ENCODE results near the gene ADAMTSL3.

ADAMTSL3 gene

DNA sequence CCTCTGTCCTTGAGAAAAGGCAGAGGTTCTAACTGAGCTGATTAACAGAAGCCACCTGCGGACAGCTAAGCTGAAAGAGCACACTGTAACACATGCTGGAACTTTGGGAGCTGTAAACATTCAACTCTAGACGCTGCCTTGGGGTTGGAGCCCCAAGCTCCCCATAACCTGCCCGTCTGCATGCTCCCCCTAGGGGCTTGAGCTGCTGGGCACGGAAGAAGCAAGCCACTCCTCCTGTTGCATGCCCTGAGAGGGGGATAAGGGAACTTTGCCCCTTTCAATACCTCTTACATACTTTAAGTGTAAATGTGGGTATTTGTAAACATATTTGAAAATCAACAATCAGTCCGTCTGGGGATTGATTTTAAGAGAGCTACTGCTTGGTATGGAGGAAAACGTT lies 188.4 kb downstream of the ADAMTSL3 start:
- no CpG with 5 or more reads among the region's 6 CpGs for WGBS (ENCODE audit: extremely low coverage, insufficient coverage, low lambda C conversion rate)

DNA sequence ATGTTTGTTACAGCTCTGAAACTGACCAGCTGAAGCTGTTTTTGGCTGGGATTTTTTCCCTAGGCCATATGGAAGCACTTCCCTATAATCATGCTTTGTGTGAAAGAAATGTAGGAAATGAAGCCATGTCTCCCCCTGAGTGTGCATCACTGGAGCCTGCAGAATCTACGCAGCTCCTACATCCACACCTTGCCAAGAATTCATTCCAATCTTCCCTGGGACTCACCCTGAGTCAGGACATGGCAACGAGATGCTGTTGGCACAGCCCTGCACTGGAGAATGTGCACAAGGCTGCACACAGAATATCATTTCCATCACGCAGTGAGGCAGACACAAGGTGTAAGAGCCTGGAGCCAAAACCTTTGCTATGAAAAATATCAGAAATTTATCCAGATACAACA lies 189.5 kb downstream of the ADAMTSL3 start:
- no peak overlapping the region for H4K8ac ChIP-seq (ENCODE audit: low read depth, low read length)
- H3K56ac ChIP-seq (ENCODE audit: low read length): no peak overlapping the region
- H2BK120ac ChIP-seq (ENCODE audit: low read depth, low read length): no peak overlapping the region
- no peak overlapping the region for H2AK5ac ChIP-seq (ENCODE audit: low read length)
- no peak for DNase-seq
- H3K4me2 ChIP-seq (ENCODE audit: low read length): no peak overlapping the region
- H3K4me1 ChIP-seq (ENCODE audit: control insufficient read depth, low read depth, low read length): no peaks in the 10 kb centered on the region
- no peak overlapping the region for H3K4ac ChIP-seq (ENCODE audit: low read depth, low read length)
- no peak overlapping the region for H3K18ac ChIP-seq (ENCODE audit: low read length)
- WGBS (ENCODE audit: extremely low coverage, insufficient coverage, low lambda C conversion rate): no CpG with 5 or more reads among the region's 3 CpGs
- no peak overlapping the region for H3K27ac ChIP-seq (ENCODE audit: low read depth, low read length)
- no peaks in the 10 kb centered on the region for H3K27me3 ChIP-seq (ENCODE audit: insufficient read depth, low read length, poor library complexity)
- no peak overlapping the region for H4K5ac ChIP-seq (ENCODE audit: low read length)
- H3K79me1 ChIP-seq (ENCODE audit: low read length): no peaks in the 10 kb centered on the region
- no peak overlapping the region for H3K4me3 ChIP-seq (ENCODE audit: low read length)
- H3K9ac ChIP-seq (ENCODE audit: low read length): no peak overlapping the region
- H2BK15ac ChIP-seq (replicated peaks; ENCODE audit: low read depth): no peak overlapping the region
- H3K23ac ChIP-seq (ENCODE audit: low read length): no peak overlapping the region
- H3K79me2 ChIP-seq (ENCODE audit: control insufficient read depth, insufficient read depth, low read length): no peaks in the 10 kb centered on the region
- no peaks in the 10 kb centered on the region for H3K36me3 ChIP-seq (ENCODE audit: control insufficient read depth, insufficient read depth, low read length)
- no peak overlapping the region for H2BK5ac ChIP-seq (ENCODE audit: low read length)

More for the DNA sequence above, 188.4 kb downstream of the ADAMTSL3 start:
- Histone ChIP-seq H2BK15ac (replicated peaks; ENCODE audit: low read depth) (no peak overlapping the region), H4K5ac (ENCODE audit: low read length) (no peak overlapping the region), H3K9ac (ENCODE audit: low read length) (no peak overlapping the region), H2BK5ac (ENCODE audit: low read length) (no peak overlapping the region), H3K4me2 (ENCODE audit: low read length) (no peak overlapping the region), H3K23ac (ENCODE audit: low read length) (no peak overlapping the region), H3K27me3 (ENCODE audit: insufficient read depth, low read length, poor library complexity) (no peaks in the 10 kb centered on the region), H3K36me3 (ENCODE audit: control insufficient read depth, insufficient read depth, low read length) (no peaks in the 10 kb centered on the region), H3K4me1 (ENCODE audit: control insufficient read depth, low read depth, low read length) (no peaks in the 10 kb centered on the region), H2AK5ac (ENCODE audit: low read length) (no peak overlapping the region), H4K8ac (ENCODE audit: low read depth, low read length) (no peak overlapping the region), H3K27ac (ENCODE audit: low read depth, low read length) (no peak overlapping the region), H2BK120ac (ENCODE audit: low read depth, low read length) (no peak overlapping the region), H3K18ac (ENCODE audit: low read length) (no peak overlapping the region), H3K56ac (ENCODE audit: low read length) (no peak overlapping the region), H3K4ac (ENCODE audit: low read depth, low read length) (no peak overlapping the region), H3K79me1 (ENCODE audit: low read length) (no peaks in the 10 kb centered on the region), H3K79me2 (ENCODE audit: control insufficient read depth, insufficient read depth, low read length) (no peaks in the 10 kb centered on the region), H3K4me3 (ENCODE audit: low read length) (no peak overlapping the region)
- DNase-seq: peak; percentile 12

- Histone ChIP-seq H3K9ac (ENCODE audit: low read length) (no peak overlapping the region), H3K4ac (ENCODE audit: low read depth, low read length) (no peak overlapping the region), H2BK15ac (replicated peaks; ENCODE audit: low read depth) (no peak overlapping the region), H3K27me3 (ENCODE audit: insufficient read depth, low read length, poor library complexity) (no peaks in the 10 kb centered on the region), H3K79me1 (ENCODE audit: low read length) (no peaks in the 10 kb centered on the region), H3K56ac (ENCODE audit: low read length) (no peak overlapping the region), H3K27ac (ENCODE audit: low read depth, low read length) (no peak overlapping the region), H3K18ac (ENCODE audit: low read length) (no peak overlapping the region), H3K36me3 (ENCODE audit: control insufficient read depth, insufficient read depth, low read length) (no peaks in the 10 kb centered on the region), H3K4me2 (ENCODE audit: low read length) (no peak overlapping the region), H3K79me2 (ENCODE audit: control insufficient read depth, insufficient read depth, low read length) (no peaks in the 10 kb centered on the region), H3K4me3 (ENCODE audit: low read length) (no peak overlapping the region), H4K8ac (ENCODE audit: low read depth, low read length) (no peak overlapping the region), H2AK5ac (ENCODE audit: low read length) (no peak overlapping the region), H2BK120ac (ENCODE audit: low read depth, low read length) (no peak overlapping the region), H3K4me1 (ENCODE audit: control insufficient read depth, low read depth, low read length) (no peaks in the 10 kb centered on the region), H3K23ac (ENCODE audit: low read length) (no peak overlapping the region), H2BK5ac (ENCODE audit: low read length) (no peak overlapping the region), H4K5ac (ENCODE audit: low read length) (no peak overlapping the region)
- no CpG with 5 or more reads among the region's 7 CpGs for WGBS (ENCODE audit: extremely low coverage, insufficient coverage, low lambda C conversion rate)
- no peak for DNase-seq
Observed at GRCh38 chr15:83844742-83845141, 190.8 kb downstream of the ADAMTSL3 start.

- DNase-seq: no peak
- no peak overlapping the region for H4K8ac ChIP-seq (ENCODE audit: low read depth, low read length)
- no peak overlapping the region for H3K4ac ChIP-seq (ENCODE audit: low read depth, low read length)
- H3K56ac ChIP-seq (ENCODE audit: low read length): no peak overlapping the region
- H3K4me1 ChIP-seq (ENCODE audit: control insufficient read depth, low read depth, low read length): no peaks in the 10 kb centered on the region
- no peak overlapping the region for H2AK5ac ChIP-seq (ENCODE audit: low read length)
- no peaks in the 10 kb centered on the region for H3K27me3 ChIP-seq (ENCODE audit: insufficient read depth, low read length, poor library complexity)
- H3K4me2 ChIP-seq (ENCODE audit: low read length): no peak overlapping the region
- H2BK5ac ChIP-seq (ENCODE audit: low read length): no peak overlapping the region
- no peak overlapping the region for H3K23ac ChIP-seq (ENCODE audit: low read length)
- H4K5ac ChIP-seq (ENCODE audit: low read length): no peak overlapping the region
- no peak overlapping the region for H3K18ac ChIP-seq (ENCODE audit: low read length)
- H3K79me1 ChIP-seq (ENCODE audit: low read length): no peaks in the 10 kb centered on the region
- H3K79me2 ChIP-seq (ENCODE audit: control insufficient read depth, insufficient read depth, low read length): no peaks in the 10 kb centered on the region
- H2BK15ac ChIP-seq (replicated peaks; ENCODE audit: low read depth): no peak overlapping the region
- no peak overlapping the region for H3K4me3 ChIP-seq (ENCODE audit: low read length)
- H2BK120ac ChIP-seq (ENCODE audit: low read depth, low read length): no peak overlapping the region
- H3K36me3 ChIP-seq (ENCODE audit: control insufficient read depth, insufficient read depth, low read length): no peaks in the 10 kb centered on the region
- no peak overlapping the region for H3K9ac ChIP-seq (ENCODE audit: low read length)
- WGBS (ENCODE audit: extremely low coverage, insufficient coverage, low lambda C conversion rate): no CpG with 5 or more reads among the region's 2 CpGs
- no peak overlapping the region for H3K27ac ChIP-seq (ENCODE audit: low read depth, low read length)
Observed at GRCh38 chr15:83845230-83845629, 191.3 kb downstream of the ADAMTSL3 start.

DNA sequence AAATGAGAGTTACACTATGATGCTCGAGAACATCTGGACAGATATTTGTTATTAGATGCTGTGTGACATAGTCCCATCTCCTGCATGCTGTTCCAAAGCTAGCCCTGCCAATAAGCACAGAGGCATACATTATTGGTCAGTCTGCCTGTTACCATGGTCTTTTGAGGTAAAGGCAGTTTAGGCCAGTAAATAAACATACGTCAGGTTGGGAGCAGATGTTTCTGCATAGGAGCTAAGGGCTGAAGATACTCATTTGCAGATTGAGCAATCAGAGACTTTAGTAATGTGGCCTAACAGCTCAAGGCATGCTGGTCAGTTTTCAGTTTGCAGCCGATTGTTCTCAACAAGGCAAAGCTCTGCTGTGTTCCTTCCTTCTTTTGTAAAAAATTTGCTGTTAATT lies 192.9 kb downstream of the ADAMTSL3 start:
- no CpG with 5 or more reads among the region's 3 CpGs for WGBS (ENCODE audit: extremely low coverage, insufficient coverage, low lambda C conversion rate)

DNA sequence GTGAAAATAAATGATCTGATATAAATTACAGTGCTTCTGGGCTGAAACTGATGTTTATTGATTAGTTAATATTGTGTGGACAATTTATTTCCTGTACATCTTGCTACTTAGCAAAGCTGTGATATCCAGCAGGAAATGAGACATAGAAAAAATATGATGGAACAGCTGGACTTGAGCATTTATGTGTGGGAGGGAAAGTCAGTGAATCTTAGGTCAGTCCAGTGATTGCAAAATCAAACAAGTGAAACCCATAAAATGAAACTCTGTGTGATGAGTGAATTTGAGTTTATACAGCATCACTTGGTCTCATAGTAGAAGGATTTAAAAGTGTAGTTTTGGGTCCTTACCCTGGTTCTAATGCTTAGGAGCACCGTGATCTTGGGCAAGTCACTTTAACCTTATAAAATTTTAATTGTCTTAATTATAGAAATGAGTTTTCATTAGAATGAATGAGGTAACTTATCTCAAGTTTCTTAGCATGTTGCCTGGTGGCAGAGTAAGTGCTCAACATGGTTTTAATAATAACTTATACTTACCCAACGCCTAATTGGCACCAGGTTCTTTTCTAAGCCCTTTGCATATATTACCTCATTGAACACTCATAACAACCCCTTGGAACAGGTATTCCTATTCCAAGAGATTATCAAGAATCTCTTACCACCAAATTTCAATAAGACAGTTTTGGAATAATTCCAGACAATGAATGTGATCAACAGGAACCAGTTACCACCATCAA lies 194.6 kb downstream of the ADAMTSL3 start:
- H2BK120ac ChIP-seq (ENCODE audit: low read depth, low read length): no peak overlapping the region
- no peak overlapping the region for H2BK5ac ChIP-seq (ENCODE audit: low read length)
- no peak overlapping the region for H3K4me2 ChIP-seq (ENCODE audit: low read length)
- no peaks in the 10 kb centered on the region for H3K4me1 ChIP-seq (ENCODE audit: control insufficient read depth, low read depth, low read length)
- no peak overlapping the region for H3K4me3 ChIP-seq (ENCODE audit: low read length)
- no peak overlapping the region for H3K9ac ChIP-seq (ENCODE audit: low read length)
- no peak overlapping the region for H3K18ac ChIP-seq (ENCODE audit: low read length)
- WGBS (ENCODE audit: extremely low coverage, insufficient coverage, low lambda C conversion rate): no CpG with 5 or more reads among the region's 2 CpGs
- H3K23ac ChIP-seq (ENCODE audit: low read length): no peak overlapping the region
- H3K79me2 ChIP-seq (ENCODE audit: control insufficient read depth, insufficient read depth, low read length): no peaks in the 10 kb centered on the region
- DNase-seq: no peak
- H3K27me3 ChIP-seq (ENCODE audit: insufficient read depth, low read length, poor library complexity): no peaks in the 10 kb centered on the region
- no peak overlapping the region for H3K4ac ChIP-seq (ENCODE audit: low read depth, low read length)
- no peak overlapping the region for H2BK15ac ChIP-seq (replicated peaks; ENCODE audit: low read depth)
- H4K8ac ChIP-seq (ENCODE audit: low read depth, low read length): no peak overlapping the region
- no peak overlapping the region for H2AK5ac ChIP-seq (ENCODE audit: low read length)
- H3K56ac ChIP-seq (ENCODE audit: low read length): no peak overlapping the region
- no peaks in the 10 kb centered on the region for H3K79me1 ChIP-seq (ENCODE audit: low read length)
- H4K5ac ChIP-seq (ENCODE audit: low read length): no peak overlapping the region
- H3K36me3 ChIP-seq (ENCODE audit: control insufficient read depth, insufficient read depth, low read length): no peaks in the 10 kb centered on the region
- H3K27ac ChIP-seq (ENCODE audit: low read depth, low read length): no peak overlapping the region

More for the DNA sequence above, 192.9 kb downstream of the ADAMTSL3 start:
- no peaks in the 10 kb centered on the region for H3K4me1 ChIP-seq (ENCODE audit: control insufficient read depth, low read depth, low read length)
- H3K79me2 ChIP-seq (ENCODE audit: control insufficient read depth, insufficient read depth, low read length): no peaks in the 10 kb centered on the region
- H4K8ac ChIP-seq (ENCODE audit: low read depth, low read length): no peak overlapping the region
- no peak overlapping the region for H2BK120ac ChIP-seq (ENCODE audit: low read depth, low read length)
- H3K27me3 ChIP-seq (ENCODE audit: insufficient read depth, low read length, poor library complexity): no peaks in the 10 kb centered on the region
- no peaks in the 10 kb centered on the region for H3K79me1 ChIP-seq (ENCODE audit: low read length)
- H3K56ac ChIP-seq (ENCODE audit: low read length): no peak overlapping the region
- DNase-seq: no peak
- no peak overlapping the region for H3K27ac ChIP-seq (ENCODE audit: low read depth, low read length)
- no peak overlapping the region for H3K4ac ChIP-seq (ENCODE audit: low read depth, low read length)
- no peak overlapping the region for H2BK5ac ChIP-seq (ENCODE audit: low read length)
- H3K36me3 ChIP-seq (ENCODE audit: control insufficient read depth, insufficient read depth, low read length): no peaks in the 10 kb centered on the region
- H3K9ac ChIP-seq (ENCODE audit: low read length): no peak overlapping the region
- no peak overlapping the region for H3K4me2 ChIP-seq (ENCODE audit: low read length)
- H3K4me3 ChIP-seq (ENCODE audit: low read length): no peak overlapping the region
- H3K23ac ChIP-seq (ENCODE audit: low read length): no peak overlapping the region
- no peak overlapping the region for H4K5ac ChIP-seq (ENCODE audit: low read length)
- H2BK15ac ChIP-seq (replicated peaks; ENCODE audit: low read depth): no peak overlapping the region
- H3K18ac ChIP-seq (ENCODE audit: low read length): no peak overlapping the region
- H2AK5ac ChIP-seq (ENCODE audit: low read length): no peak overlapping the region
